ENCODE results near the gene MEAF6.
A peak's percentile ranks its signal among the peaks of the same experiment; 100 is the strongest.
"Not testable (repeated sequence)": the region's sequence is repeated elsewhere in the genome, so short reads cannot be mapped to it uniquely, and the experiment has no call there.

The MEAF6 gene

DNA sequence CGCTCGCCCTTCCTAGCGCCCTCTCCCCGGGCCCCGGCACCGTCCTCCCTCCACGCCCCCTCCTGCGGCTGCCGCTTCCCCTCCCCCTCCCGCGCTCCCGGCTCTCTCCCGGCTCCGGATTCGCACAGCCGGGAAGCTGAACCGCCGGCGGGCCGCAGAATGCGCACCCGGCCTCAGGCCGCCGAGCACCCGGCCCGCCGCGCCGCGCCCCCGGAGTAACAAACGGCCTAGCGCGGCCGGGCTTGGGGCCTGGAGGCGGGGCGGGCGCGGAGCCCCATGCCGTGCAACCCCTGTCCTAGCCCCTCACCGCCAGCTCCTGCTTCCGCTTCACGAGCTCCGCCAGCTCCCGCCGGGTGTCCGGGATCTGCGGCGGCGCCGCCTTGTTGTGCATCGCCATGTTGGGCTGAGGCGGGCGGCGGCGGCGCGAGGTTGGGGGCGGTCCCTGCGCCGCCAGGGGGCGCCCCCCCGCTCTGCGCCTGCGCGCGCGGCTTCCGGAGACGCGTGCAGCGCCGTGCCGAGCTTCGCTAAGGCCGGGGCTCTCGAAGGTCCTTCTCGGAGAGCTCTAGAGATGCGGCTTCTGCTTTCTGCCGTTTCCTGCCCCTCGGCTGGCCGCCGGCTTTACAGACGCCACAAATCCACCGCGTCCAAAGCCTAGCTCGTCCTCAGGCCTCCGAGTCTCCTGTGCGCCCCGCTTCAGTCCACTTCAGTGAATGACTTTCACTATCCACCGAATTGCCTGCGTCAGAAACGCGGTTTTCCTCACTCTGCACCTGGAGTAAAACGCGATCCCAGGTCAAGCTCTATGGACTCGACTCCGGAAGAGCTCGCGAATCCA lies at the start of gene MEAF6:
Gene MEAF6, minus strand, starts transcription at position 417 of the 835 bp plus-strand sequence. Its CDS starts 20 bp downstream, at position 397.
- DNase-seq: peak; percentile 84

- no peak for DNase-seq
Measured at GRCh38 chr1:37562984-37563383, 48.4 kb upstream of the MEAF6 start.

- peak; percentile 19 for DNase-seq
Measured at GRCh38 chr1:37561133-37562132, 46.9 kb upstream of the MEAF6 start.

DNA sequence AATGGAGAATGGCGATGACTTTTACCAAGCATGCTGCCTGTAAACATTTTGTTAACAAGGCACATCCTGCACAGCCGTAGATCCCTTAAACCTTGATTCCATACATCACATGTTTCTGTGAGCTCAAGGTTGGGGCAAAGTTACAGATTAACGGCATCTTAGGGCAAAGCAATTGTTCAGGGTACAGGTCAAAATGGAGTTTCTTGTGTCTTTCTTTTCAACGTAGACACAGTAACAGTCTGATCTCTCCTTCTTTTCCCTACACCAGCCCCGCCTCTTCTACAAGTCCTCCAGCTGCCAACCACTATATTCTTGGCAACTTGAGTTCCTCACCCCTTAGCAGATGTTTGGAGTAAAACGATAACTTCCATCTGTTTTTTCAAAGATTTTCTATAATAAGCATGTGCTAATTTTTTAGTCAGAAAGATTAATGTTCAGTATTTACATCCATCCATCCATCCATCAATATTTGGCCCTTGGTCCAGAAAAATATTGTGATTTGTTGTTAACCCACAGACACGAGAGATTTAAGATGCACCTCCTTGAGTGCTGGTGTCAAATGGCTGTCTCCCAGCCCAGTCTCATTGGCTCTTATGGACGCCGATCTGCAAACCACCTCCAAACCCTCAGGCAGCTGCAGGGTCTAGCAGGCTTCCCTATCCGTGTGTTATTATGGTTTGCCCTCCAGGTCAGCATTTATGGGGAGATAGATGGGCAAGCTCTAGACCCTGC lies 46.0 kb upstream of the MEAF6 start:
- no peak for DNase-seq

- DNase-seq: not testable (repeated sequence)
Measured at GRCh38 chr1:37559957-37560379, 45.4 kb upstream of the MEAF6 start.

GRCh38 chr1:37559080-37559479 lies 44.5 kb upstream of the MEAF6 start:
- DNase-seq: no peak

DNA sequence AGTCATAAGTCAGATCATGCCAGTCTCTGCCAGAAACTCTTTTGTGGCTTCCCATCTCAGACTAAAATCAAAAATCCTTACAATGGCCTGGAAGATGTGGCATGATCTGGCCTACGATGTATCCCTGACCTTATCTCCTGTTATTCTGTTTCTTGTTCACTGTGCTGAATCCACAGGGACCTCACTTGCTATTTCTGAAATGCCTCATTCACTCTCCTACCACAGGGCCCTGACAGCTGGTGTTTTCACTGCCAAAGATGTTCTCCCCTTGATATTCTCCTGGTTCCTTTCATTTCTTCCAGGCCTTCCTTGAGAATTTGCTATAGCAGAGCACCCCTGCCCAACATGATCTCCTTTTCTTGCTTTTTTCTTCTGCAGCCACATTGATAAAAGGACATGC lies 43.8 kb upstream of the MEAF6 start:
- DNase-seq: no peak

DNA sequence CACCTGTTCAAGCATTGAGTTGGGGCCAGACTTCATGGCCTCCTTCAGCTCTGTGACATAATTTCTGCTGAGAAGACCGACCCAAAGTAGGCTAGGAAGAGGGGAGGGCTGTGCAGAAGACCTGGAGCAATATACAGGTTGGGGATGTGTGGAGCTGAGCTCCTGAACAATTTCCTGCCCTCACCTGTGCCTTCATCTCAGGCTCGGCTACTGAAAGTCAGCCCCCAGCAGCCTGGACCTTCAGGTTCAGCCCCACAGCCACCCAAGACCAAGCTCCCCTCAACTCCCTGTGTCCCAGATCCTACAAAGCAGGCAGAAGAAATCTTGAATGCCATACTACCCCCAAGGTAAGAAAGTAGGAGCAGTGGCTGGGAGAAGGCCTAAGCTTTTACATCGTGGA lies 42.8 kb upstream of the MEAF6 start:
- no peak for DNase-seq

DNA sequence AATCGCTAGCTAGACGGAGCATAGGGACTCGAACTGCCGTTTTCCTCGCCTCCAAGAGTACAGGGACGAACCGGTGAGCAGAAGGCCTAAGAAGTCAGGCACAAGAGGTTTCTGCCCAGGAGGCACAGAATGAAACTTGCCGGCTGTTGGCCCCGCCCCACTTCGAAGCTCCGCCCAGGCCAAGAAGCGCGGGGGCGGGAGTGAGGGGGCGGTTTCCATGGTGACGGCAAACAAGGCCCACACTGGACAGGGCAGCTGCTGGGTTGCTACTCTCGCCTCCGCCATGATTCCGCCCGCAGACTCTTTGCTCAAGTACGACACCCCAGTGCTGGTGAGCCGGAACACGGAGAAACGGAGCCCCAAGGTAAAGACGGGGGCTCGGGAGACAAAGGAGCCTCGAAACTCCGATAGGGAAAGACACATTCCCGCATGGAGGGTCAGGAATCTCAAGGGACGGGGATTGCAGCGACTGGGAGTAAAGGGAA lies 42.2 kb upstream of the MEAF6 start, which contains the start of gene DNALI1:
Gene DNALI1, plus strand, starts transcription at position 229 of the 485 bp plus-strand sequence. Its CDS starts 55 bp downstream, at position 284.
- DNase-seq: no peak

- DNase-seq: peak; percentile 85
Measured at GRCh38 chr1:37553927-37554808, 39.6 kb upstream of the MEAF6 start, which contains the start of gene SNIP1. Gene SNIP1, minus strand, starts transcription at chr1:37554293. Its CDS starts 64 bp downstream, at chr1:37554229.

DNA sequence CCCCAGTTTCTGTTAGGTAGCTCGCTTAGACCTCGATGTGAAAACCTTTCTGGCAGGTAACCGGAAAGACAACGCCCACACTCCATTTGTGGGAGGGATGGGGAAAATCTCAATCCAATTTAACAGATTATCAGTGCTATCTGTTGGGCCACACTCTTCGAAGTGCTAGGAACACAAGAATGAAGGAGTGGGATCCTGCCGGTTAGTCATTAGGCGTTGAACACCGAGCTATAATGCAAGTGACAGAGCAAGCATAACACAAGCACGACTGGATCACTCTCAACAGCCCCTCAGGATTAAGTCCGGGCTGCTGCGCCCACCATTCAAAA lies 39.0 kb upstream of the MEAF6 start:
- no peak for DNase-seq

DNA sequence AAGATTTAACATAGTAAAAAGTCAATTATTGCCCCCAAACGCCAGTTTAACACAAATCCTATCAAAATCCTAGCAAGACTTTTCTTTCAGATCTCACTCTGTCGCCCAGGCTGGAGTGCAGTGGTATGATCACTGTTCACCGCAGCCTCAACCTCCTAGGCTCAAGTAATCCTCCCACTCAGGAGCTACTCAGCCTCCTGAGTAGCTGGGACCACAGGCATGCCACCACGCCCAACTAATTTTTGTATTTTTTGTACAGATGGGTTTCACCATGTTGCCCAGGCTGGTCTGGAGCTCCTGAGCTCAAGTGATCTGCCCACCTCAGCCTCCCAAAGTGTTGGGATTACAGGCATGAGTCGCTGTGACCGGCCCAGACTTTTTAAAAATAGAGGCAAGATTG lies 34.8 kb upstream of the MEAF6 start:
- no peak for DNase-seq

DNA sequence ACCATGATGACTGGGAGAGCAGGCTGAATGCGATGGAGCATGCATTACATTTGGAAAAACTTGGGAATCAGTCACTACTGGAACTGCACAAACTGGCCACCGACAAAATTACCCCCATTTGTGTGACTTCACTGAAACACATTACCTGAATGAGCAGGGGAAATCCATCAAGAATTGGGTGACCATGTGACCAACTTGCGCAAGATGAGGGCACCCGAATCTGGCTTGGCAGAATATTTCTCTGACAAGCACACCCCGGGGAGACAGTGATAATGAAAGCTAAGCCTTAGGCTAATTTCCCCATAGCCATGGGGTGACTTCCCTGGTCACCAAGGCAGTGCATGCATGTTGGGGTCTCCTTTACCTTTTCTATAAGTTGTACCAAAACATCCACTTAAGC lies 30.5 kb upstream of the MEAF6 start:
- no peak for DNase-seq

DNA sequence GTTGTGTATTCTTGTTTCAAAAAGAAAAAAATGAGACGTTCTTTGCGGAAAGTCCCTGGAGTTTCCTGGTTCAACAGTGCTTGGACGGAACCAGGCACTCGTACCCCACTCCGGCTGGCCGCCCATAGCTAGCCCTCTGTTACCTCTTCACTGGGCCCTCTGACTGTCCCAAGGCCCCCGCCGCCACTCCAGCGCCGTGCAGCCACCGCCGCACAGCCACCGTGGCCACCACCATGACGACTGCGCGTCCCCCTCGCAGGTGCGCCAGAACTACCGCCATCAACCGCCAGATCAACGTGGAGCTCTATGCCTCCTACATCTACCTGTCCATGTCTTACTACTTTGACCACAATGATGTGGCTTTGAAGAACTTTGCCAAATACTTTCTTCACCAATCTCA lies 30.0 kb upstream of the MEAF6 start:
- no peak for DNase-seq

GRCh38 chr1:37540036-37540785 lies 25.6 kb upstream of the MEAF6 start:
- no peak for DNase-seq

DNA sequence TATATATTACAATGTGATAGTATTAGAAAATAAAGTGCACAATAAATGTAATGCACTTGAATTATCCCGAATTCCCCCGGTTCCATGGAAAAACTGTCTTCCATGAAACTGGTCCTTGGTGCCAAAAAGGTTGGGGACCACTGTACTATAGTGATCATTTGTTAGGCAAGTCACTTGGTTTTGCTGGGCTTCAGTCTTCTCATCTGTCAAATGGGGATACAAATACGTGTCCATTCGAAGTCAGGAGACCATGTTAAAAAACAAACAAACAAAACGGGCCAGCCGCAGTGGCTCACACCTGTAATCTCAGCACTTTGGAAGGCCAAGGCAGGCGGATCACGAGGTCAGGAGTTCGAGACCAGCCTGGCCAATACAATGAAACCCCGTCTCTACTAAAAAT lies 24.6 kb upstream of the MEAF6 start:
- not testable (repeated sequence) for DNase-seq

- DNase-seq: no peak
Measured at GRCh38 chr1:37537378-37537777, 22.8 kb upstream of the MEAF6 start.

GRCh38 chr1:37533317-37534093 lies 18.9 kb upstream of the MEAF6 start:
- no peak for DNase-seq

DNA sequence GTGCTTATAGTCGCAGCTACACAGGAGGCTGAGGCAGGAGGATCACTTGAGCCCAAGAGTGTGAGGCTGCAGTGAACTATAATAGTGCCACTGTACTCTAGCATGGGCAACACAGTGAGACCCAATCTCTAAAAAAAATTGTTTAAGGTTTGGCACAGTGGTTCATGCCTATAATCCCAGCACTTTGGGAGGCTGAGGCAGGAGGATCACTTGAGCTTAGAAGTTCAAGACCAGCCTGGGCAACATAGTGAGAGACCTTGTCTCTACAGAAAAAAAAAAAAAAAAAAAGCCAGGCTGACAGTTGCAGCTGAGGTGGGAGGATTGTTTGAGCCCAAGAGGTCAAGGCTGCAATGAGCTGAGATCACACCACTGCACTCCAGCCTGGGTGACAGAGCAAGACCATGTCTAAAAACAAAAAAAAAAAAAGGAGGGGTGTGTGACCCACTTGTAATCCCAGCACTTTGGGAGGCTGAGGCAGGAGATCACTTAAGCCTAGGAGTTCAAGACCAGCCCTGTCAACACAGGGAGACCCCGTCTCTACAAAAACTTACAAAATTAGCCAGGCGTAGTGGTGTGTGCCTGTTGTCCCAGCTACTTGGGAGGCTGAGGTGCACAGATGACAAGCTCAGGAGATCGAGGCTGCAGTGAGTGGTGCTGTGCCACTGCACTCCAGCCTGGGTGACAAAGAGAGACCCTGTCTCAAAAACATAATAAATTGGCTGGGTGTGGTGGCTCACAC lies 18.0 kb upstream of the MEAF6 start:
- not testable (repeated sequence) for DNase-seq
